Endothelial cell of hepatic sinusoid (primary cell): Measurements from ENCODE around the gene H2AZ2.
"Not testable (repeated sequence)": the region's sequence is repeated elsewhere in the genome, so short reads cannot be mapped to it uniquely, and the experiment has no call there.

Experiments used
- in situ Hi-C: cut with HindIII; loops from 2 replicates; pipeline ENCODE4 v1.10.0; 2017; ENCODE audit warnings: low sequenced_read_pairs

The H2AZ2 gene

DNA sequence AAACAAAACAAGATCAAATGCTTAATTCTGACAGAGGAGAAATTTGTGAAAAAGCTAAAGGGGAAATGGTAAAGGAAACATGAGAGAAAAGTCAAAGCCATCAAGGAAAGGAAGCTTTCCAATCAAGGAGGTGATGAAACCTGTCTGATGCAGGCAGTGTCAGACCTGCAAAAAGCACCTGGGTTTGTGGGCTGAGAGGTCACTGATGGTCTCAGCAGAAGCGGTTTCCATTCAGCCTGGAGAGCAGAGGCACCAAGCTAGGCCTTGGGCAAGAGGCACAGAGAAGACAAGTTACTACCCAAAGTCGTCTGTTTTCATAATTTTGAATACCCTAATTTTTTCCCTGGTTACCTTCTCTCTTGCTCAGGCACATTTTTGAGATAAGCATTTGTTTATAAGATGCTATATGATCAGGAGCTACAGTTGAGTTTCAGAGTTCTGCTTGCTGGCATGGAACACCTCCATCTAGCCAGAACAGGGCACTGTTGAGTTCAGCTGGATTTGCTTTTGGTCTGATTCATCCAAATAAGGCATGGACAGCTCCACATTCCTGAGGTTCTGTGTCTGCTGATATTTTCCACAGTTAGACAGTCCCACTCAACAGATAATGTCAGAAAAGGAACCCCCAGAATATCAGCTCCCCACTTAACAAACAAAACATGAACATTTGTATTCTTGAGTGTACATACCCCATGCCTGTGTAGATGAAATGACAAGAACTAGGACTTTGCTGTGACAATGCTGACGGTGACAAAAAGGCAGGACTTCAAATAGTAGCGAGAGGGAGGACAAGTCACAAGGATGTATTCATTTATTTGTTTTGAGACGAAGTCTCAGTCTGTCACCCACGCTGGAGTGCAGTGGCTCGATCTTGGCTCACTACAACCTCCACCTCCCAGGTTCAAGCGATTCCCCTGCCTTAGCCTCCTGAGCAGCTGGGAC, 56.3 kb downstream of the H2AZ2 start:
- in situ Hi-C loops, result no loop called here

DNA sequence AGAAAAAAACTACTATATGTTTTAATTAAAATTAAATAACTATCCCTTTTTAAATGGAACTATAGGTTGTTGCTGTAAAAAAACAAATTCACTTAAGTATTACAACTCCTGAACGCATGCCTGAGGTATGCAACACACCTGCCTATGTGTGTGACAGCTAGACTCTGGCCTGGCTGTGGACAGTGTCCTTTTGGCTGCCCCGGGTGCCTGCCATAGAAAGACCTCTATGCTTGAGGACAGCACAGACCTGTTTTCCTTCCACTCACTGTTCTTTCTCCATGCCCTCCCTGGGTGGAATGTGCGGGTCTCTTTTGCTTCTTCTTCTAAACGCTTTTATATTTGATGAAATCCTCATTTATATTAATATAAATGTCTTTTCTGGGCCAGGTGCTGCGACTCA, 57.9 kb downstream of the H2AZ2 start:
- in situ Hi-C loops, result no loop called here

DNA sequence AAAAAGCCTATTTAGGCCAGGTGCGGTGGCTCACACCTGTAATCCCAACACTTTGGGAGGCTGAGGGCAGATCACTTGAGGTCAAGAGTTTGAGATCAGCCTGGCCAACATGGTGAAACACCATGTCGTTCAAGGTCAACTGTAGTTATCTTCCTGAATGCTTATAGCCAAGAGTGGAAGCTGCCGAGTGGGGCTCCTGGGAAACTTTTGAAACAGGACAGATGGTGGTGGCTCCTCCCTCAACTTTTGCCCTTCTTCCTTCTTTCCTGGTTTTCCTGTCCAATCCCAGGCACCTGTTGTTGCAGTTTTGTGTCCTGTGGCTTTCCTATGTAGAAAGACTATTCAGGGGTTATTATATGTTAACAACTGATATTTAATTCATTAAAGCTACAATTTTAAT, 60.1 kb downstream of the H2AZ2 start:
- in situ Hi-C loops, result no loop called here

DNA sequence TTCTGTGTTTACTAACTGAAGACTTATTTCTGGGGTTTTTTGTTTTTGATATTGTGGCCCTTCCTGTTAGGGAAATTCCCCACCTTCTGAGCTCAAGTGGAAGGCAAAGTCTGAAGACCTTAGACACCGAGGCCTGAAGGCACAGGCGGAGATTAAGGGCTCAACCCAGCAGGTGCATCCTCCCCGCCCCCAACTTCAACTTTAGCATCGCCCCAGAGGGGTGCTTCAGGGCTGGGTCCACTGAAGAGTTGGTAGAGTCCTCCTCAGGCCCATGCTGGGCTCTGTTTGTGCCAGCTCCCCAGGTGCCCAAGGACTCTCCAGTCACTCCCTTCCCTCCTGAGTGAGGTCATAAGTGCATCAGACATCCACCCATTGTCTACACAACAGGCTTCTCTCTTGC, 60.8 kb downstream of the H2AZ2 start:
- in situ Hi-C loops, result no loop called here

DNA sequence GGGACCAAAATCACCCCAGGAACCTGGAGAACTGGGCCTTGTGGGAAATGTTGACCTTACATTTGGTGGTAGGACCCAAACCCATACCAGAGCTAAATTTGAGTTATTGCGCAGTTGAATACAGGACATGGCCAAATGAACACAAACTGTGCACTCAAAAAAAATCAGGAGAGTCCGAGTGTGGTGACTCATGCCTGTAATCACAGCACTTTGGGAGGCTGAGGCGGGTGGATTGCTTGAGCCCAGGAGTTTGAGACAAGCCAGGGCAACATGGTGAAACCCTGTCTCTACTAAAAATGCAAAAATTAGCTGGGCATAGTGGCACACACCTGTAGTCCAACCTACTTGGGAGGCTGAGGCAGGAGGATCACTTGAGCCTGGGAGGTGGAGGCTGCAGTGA, 62.7 kb downstream of the H2AZ2 start:
- in situ Hi-C loops, result not testable (repeated sequence)

DNA sequence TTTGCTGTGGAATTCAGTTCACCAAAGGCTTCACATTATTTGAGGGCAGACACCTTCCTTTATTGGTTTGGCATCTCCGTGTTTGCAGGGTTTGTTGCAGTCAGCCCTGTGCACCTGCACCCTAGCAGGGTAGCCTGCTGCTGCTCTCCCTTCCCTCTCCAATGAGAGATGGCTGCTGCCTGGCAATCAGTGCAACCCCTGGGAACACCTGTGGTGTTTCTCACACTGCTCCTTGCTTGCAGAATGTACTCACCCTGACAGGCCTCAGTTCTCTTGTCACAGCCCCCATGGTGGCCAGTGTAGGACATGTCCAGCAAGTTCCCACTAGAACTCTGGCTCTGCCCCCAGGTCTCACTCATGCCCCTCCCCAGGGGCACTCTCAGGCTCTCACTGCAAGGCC, 63.5 kb downstream of the H2AZ2 start:
- in situ Hi-C loops, result no loop called here

DNA sequence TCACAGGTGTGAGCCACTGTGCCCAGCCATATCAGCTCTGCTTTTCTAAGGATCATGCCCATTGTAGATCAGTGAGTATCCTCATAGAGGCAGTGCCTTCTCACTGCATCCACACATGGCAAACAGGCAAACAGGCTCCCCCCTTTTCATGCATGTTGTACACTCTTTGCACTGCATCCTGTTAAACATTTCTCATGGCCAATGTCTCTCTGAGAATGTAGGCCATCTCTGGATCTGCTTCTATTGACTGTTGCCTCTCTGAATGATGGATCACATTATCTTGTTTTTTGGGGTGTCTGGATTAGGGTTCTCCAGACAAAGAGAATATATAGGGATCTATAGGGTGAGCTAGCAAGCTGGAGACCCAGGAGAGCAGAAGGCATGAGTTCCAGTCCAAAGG, 64.5 kb downstream of the H2AZ2 start:
- in situ Hi-C loops, result no loop called here

DNA sequence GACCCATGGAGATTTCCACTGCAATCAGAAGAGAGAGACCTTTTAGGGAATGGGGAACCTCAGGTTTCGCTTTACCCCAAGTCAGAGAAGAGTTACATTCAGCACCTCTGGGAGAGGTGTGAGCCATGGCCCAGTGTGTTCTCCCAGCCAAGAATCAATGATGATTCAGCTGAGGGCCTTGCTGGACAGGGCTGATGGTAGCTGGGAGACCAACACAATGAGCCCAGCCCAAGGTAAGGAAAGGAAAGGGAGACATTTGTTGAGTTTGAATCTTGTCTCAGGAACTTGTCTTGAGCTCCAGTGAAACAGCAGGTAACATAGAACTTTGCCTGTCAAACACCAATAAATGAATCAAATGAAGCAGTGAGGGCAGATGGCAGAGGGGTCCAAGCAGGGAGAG, 65.4 kb downstream of the H2AZ2 start:
- in situ Hi-C loops, result no loop called here
